HepG2 (cell line): ENCODE results near the gene PPP3R1. TPM values are rescaled to one million over a fixed set of nuclear protein-coding genes. Genes with fewer than 3 reads are reported as not detected.
A peak's percentile ranks its signal among the peaks of the same experiment; 100 is the strongest.

Source experiments
- BRD4 ChIP-seq: sonication (generic); formaldehyde crosslinking; IDR thresholded peaks from 2 replicates; pipeline ENCODE4 v1.4.0; 2020; ENCODE audit warnings: missing genetic modification reagents
- CBX1 ChIP-seq: IDR thresholded peaks from one replicate; pipeline ENCODE4 v1.6.1; 2016; ENCODE audit warnings: antibody characterized with exemption, low read depth
- HHEX ChIP-seq: IDR thresholded peaks from 2 replicates; pipeline ENCODE4 v1.6.1; 2016; ENCODE audit warnings: control low read depth
- HMGA1 ChIP-seq: sonication (generic); formaldehyde crosslinking; conservative IDR thresholded peaks from 2 replicates; pipeline ENCODE4 v1.4.0; 2020; ENCODE audit warnings: missing genetic modification reagents
- HNRNPH1 ChIP-seq: fragments of 200-400 bp; formaldehyde crosslinking; optimal IDR thresholded peaks from 2 replicates; pipeline ENCODE3; 2017; ENCODE audit warnings: mild to moderate bottlenecking, low read depth, low read length
- LCORL ChIP-seq, 2 experiments: fragments of 450-650 bp in 1 of 2; sonication (generic) in 1 of 2; formaldehyde crosslinking in 1 of 2; IDR thresholded peaks; 2 replicates each; pipeline versions ENCODE4 v1.5.0 to v1.6.1; 2017 to 2020; ENCODE audit warnings: antibody characterized with exemption in 1 of 2, missing genetic modification reagents in 1 of 2
- MATR3 ChIP-seq: sonication (generic); formaldehyde crosslinking; IDR thresholded peaks from 2 replicates; pipeline ENCODE4 v1.4.0; 2020; ENCODE audit warnings: missing genetic modification reagents
- MIXL1 ChIP-seq: IDR thresholded peaks from 2 replicates; pipeline ENCODE4 v1.6.1; 2016
- MTF1 ChIP-seq: sonication (generic); formaldehyde crosslinking; IDR thresholded peaks from 2 replicates; pipeline ENCODE4 v1.5.0; 2020; ENCODE audit warnings: missing genetic modification reagents
- NFE2L2 ChIP-seq: fragments of 150-350 bp; IDR thresholded peaks from 2 replicates; pipeline ENCODE4 v1.6.1; 2014; ENCODE audit warnings: low read length
- SKI ChIP-seq: fragments of 450-650 bp; IDR thresholded peaks from one replicate; pipeline ENCODE4 v1.6.1; 2018; ENCODE audit warnings: mild to moderate bottlenecking; ENCODE audit not compliant: partially characterized antibody
- SSRP1 ChIP-seq: IDR thresholded peaks from 2 replicates; pipeline ENCODE4 v1.6.1; 2016; ENCODE audit warnings: control low read depth
- TIGD3 ChIP-seq: sonication (generic); formaldehyde crosslinking; IDR thresholded peaks from 2 replicates; pipeline ENCODE4 v1.5.1; 2020; ENCODE audit warnings: mild to moderate bottlenecking, missing genetic modification reagents, borderline replicate concordance
- USF2 ChIP-seq, 2 experiments: sonication (generic) in 1 of 2; formaldehyde crosslinking in 1 of 2; IDR thresholded peaks; 2 replicates each; pipeline versions ENCODE4 v1.5.1 to v1.6.1; 2011 to 2020; ENCODE audit warnings: borderline replicate concordance in 1 of 2, low read depth in 1 of 2, low read length in 1 of 2, mild to moderate bottlenecking in 1 of 2, missing genetic modification reagents in 1 of 2, moderate library complexity in 1 of 2
- ZBTB7B ChIP-seq: sonication (generic); formaldehyde crosslinking; IDR thresholded peaks from 2 replicates; pipeline ENCODE4 v1.4.0; 2020; ENCODE audit warnings: missing genetic modification reagents
- ZFYVE20 ChIP-seq: sonication (generic); formaldehyde crosslinking; IDR thresholded peaks from 2 replicates; pipeline ENCODE4 v1.8.0; 2023; ENCODE audit warnings: low read depth, mild to moderate bottlenecking, moderate library complexity, missing genetic modification reagents, borderline replicate concordance
- ZMYM2 ChIP-seq: sonication (generic); formaldehyde crosslinking; IDR thresholded peaks from 2 replicates; pipeline ENCODE4 v1.8.0; 2022; ENCODE audit warnings: mild to moderate bottlenecking, missing genetic modification reagents
- ZNF574 ChIP-seq: sonication (generic); formaldehyde crosslinking; IDR thresholded peaks from 2 replicates; pipeline ENCODE4 v1.4.0; 2020; ENCODE audit warnings: missing genetic modification reagents
- ZNF652 ChIP-seq: IDR thresholded peaks from 2 replicates; pipeline ENCODE4 v1.6.1; 2016; ENCODE audit warnings: low read depth, borderline replicate concordance
- ZNF777 ChIP-seq: sonication (generic); formaldehyde crosslinking; IDR thresholded peaks from 2 replicates; pipeline ENCODE4 v1.4.0; 2020; ENCODE audit warnings: missing genetic modification reagents
- ZNF781 ChIP-seq: sonication (generic); formaldehyde crosslinking; IDR thresholded peaks from 2 replicates; pipeline ENCODE4 v1.5.1; 2020; ENCODE audit warnings: borderline replicate concordance, mild to moderate bottlenecking, missing genetic modification reagents; ENCODE audit errors: not compliant biosample characterization
- polyA plus RNA-seq, 8 experiments: library from polyadenylated mRNA; depleted of rRNA in 3 of 8; stranded (reverse) in 7 of 8; unstranded in 1 of 8; fragments of >200 nt; fragmentation: Illumina TruSeq in 4 of 8; extraction: Trizol in 4 of 8; gene quantifications; 2 replicates each; pipeline versions ENCODE4 v1.2.1 to v1.2.3, GENCODE V29; 2011 to 2016; ENCODE audit warnings: low read depth in 4 of 8, missing spikeins in 1 of 8, mixed read lengths in 1 of 8; ENCODE audit not compliant: insufficient read depth in 1 of 8
- total RNA-seq, 5 experiments: library from RNA; depleted of rRNA; stranded (reverse); fragments of >200 nt; fragmentation: Illumina TruSeq; extraction: Trizol; gene quantifications; 2 replicates each; pipeline ENCODE4 v1.2.3, GENCODE V29; 2016; ENCODE audit warnings: low read depth in 1 of 5
- TF ChIP-seq, protein P1 (sequence below): conservative IDR thresholded peaks from 2 replicates; pipeline ENCODE4 v1.6.1; 2018; ENCODE audit warnings: missing genetic modification reagents
- TF ChIP-seq, protein P2 (sequence below): sonication (generic); formaldehyde crosslinking; IDR thresholded peaks from 2 replicates; pipeline ENCODE4 v1.8.0; 2022; ENCODE audit warnings: mild to moderate bottlenecking, missing genetic modification reagents

The PPP3R1 gene
- total and polyA plus RNA-seq, 2 of the 13 experiments (the other 11 are each of a cell fraction or from before 2014, with no cell fraction given): 11.6 to 25.7 TPM

DNA sequence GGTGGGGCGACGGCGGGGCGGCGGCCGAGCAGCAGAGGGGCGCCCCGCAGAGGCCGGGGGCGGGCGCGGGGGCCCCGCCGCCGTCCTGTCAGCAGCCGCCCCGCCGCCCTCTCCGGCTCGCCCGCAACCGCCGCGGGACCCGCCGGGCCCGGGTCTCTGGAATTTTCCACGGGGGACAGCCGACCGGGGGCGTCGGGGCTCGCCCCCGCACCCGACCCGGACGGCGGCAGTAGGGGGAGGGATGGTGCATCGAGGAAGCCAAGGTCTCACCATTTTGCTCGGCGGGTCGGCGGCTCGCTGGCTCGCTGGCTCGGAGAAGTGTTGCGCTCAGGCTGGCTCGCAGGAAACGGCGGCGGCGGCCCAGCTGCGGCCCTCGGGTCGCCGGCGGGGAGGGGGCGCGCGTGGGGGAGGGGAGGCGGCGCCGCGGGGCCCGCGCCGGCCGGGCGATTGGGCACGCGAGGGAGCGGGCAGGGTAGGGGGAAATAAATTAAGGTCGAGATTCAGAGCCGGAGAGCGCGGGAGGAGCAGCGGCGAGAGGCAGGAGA lies 405 bp downstream of the PPP3R1 start (continued):
- TF ChIP-seq USF2 (IDR thresholded peaks at IDR 0.05; ENCODE audit: low read depth, low read length): no peak
- no peak for TF ChIP-seq USF2 (CRISPR knock-in tag; IDR thresholded peaks at IDR 0.05; ENCODE audit: borderline replicate concordance)
- no peak for TF ChIP-seq ZBTB7B (CRISPR knock-in tag)
- TF ChIP-seq HHEX: no peak
- no peak for TF ChIP-seq ZNF781 (CRISPR knock-in tag)
- no peak for TF ChIP-seq MIXL1 (CRISPR knock-in tag)
- no peak for TF ChIP-seq ZFYVE20 (CRISPR knock-in tag)
- TF ChIP-seq SKI: peak; percentile 4
- TF ChIP-seq LCORL (IDR thresholded peaks at IDR 0.05): no peak
- TF ChIP-seq LCORL (CRISPR knock-in tag; IDR thresholded peaks at IDR 0.05): no peak
- TF ChIP-seq NFE2L2: no peak
- TF ChIP-seq ZNF652 (CRISPR knock-in tag): no peak
- TF ChIP-seq, protein P1, sequence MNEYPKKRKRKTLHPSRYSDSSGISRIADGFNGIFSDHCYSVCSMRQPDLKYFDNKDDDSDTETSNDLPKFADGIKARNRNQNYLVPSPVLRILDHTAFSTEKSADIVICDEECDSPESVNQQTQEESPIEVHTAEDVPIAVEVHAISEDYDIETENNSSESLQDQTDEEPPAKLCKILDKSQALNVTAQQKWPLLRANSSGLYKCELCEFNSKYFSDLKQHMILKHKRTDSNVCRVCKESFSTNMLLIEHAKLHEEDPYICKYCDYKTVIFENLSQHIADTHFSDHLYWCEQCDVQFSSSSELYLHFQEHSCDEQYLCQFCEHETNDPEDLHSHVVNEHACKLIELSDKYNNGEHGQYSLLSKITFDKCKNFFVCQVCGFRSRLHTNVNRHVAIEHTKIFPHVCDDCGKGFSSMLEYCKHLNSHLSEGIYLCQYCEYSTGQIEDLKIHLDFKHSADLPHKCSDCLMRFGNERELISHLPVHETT (CRISPR knock-in tag): 0 out of 2 replicates have a peak, but pooled peaks have one; percentile 6
- TF ChIP-seq HMGA1 (CRISPR knock-in tag): no peak
- TF ChIP-seq, protein P2, sequence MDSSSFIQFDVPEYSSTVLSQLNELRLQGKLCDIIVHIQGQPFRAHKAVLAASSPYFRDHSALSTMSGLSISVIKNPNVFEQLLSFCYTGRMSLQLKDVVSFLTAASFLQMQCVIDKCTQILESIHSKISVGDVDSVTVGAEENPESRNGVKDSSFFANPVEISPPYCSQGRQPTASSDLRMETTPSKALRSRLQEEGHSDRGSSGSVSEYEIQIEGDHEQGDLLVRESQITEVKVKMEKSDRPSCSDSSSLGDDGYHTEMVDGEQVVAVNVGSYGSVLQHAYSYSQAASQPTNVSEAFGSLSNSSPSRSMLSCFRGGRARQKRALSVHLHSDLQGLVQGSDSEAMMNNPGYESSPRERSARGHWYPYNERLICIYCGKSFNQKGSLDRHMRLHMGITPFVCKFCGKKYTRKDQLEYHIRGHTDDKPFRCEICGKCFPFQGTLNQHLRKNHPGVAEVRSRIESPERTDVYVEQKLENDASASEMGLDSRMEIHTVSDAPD (CRISPR knock-in tag): no peak
- TF ChIP-seq CBX1: no peak
- no peak for TF ChIP-seq ZNF574 (CRISPR knock-in tag)
- no peak for TF ChIP-seq SSRP1
- no peak for TF ChIP-seq ZMYM2
- peak; percentile 10; the same call in 1 of the 2 replicates for TF ChIP-seq ZNF777 (CRISPR knock-in tag)
- no peak for TF ChIP-seq MTF1 (CRISPR knock-in tag)
- TF ChIP-seq BRD4: no peak
- TF ChIP-seq TIGD3 (CRISPR knock-in tag): no peak
- no peak for TF ChIP-seq HNRNPH1
- no peak for TF ChIP-seq MATR3 (CRISPR knock-in tag)
